Pancreas (tissue), 10 donors: ENCODE measurements around the gene MYCBPAP. TPM values are rescaled to one million over a fixed set of nuclear protein-coding genes. Genes with fewer than 3 reads are reported as not detected.

ENCODE experiments used
- ATAC-seq, 4 donors: fragments of 200-7000 bp; cut with Tn5 transposase; one replicate each; pipeline versions ENCODE4 v1.8.0 to v1.9.1; 2020; ENCODE audit warnings: mild to moderate bottlenecking in 4 of 4, moderate library complexity in 4 of 4
- DNase-seq, 6 donors: peaks; one replicate each; pipeline ENCODE4 v3.0.0-alpha.2; 2020
- FAIRE-seq: peaks from 2 replicates; lab custom pipeline; 2012; peaks lifted over from hg19 to GRCh38; lab: Jason Lieb, UNC
- H3K27ac ChIP-seq, 4 donors: fragments of 200-600 bp; sonication (generic); 1 replicate in 3 of 4; 2 replicates in 1 of 4; pipeline versions ENCODE4 v1.5.0 to v1.8.0; 2020
- H3K27me3 ChIP-seq, 4 donors: fragments of 200-600 bp; one replicate each; pipeline ENCODE4 v1.8.0; 2021
- H3K36me3 ChIP-seq, 3 donors: fragments of 200-600 bp; sonication (generic) in 1 of 3; one replicate each; pipeline versions ENCODE4 v1.5.0 to v1.8.0; 2020 to 2021
- H3K4me1 ChIP-seq, 3 donors: fragments of 200-600 bp; one replicate each; pipeline ENCODE4 v1.8.0; 2021
- H3K4me3 ChIP-seq, 4 donors: fragments of 200-600 bp; sonication (generic) in 2 of 4; one replicate each; pipeline versions ENCODE4 v1.5.0 to v1.8.0; 2020 to 2021
- H3K9me3 ChIP-seq, 4 donors: fragments of 200-600 bp; one replicate each; pipeline ENCODE4 v1.8.0; 2021
- WGBS, 2 donors: extraction: QIAGEN DNeasy Blood & Tissue Kit; methylation state at CpG; one replicate each; pipeline ENCODE4 v1.1.7; 2013; 5-methylcytosine and 5-hydroxymethylcytosine counted together
- intact Hi-C, 3 donors: fragments of 100-400 bp; cut with DNase I; formaldehyde crosslinking; loops; one replicate each; pipeline versions ENCODE4 v1.11.1 to v1.14.2; 2022
- polyA plus RNA-seq, 2 donors: library from polyadenylated mRNA; stranded (reverse); fragments of 200-250 nt; gene quantifications; one replicate each; pipeline ENCODE4 v1.2.3, GENCODE V29; 2013
- total RNA-seq, 6 donors: library from RNA; stranded (reverse); fragmentation: NEBNext Ultra II Directional in 4 of 6; extraction: Animal tissue kit (Norgen Biotek cat#: 25700) in 4 of 6; gene quantifications; one replicate each; pipeline versions ENCODE4 v1.2.1 to v1.2.4, GENCODE V29; 2021 to 2023
- TF ChIP-seq, protein P1 (sequence below), 4 donors: fragments of 200-600 bp; sonication (generic) in 3 of 4; IDR thresholded peaks; one replicate each; pipeline versions ENCODE4 v1.5.0 to v1.8.0; 2021; ENCODE audit warnings: antibody characterized with exemption in 4 of 4
- donor health status: healthy with polysubstance abuse.
- donor health status: DM: no; HTN: no; CAD: no; lungs with moderate emphysema.
- donor health status: DM: no; HTN: no; CAD: no.
- donor health status: control.
- donor health status: control.
- donor health status: Bipolar disorder and iron deficiency.
- donor health status: DM: yes; HTN: yes; CAD: no.
- donor health status: DM: no; HTN: no; CAD: no.
- donor health status: DM: no; HTN: no; CAD: no.
- donor health status: DM: yes; HTN: yes; CAD: no.

Gene MYCBPAP
- total and polyA plus RNA-seq, 8 donors, result 0.43 to 1.7 (median 1.0) TPM

DNA sequence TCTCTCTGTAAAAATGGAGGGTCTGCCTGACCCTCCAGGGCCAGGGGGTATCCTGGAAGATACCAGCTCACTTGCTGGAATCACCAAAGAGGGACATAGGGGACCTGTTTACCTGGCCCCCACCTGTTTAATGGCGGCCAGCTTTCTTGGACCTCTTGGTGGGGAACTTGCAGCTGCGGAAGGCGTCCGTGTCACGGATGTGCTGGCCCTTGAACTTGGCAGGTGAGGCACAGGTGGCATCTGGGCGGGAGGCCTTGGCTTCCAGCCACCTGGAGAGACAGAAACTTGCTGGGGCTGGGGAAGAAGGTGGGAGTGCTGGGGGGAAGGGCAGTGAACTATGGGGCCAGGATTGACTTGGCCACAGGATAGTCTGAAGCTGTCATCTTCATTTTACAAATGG lies 43.1 kb upstream of the MYCBPAP start:
- Histone ChIP-seq H3K36me3 (no peaks in the 10 kb centered on the region), H3K4me3 (no peak overlapping the region), H3K27ac (no peak overlapping the region), H3K27me3 (no peaks in the 10 kb centered on the region), H3K4me1 (no peaks in the 10 kb centered on the region), H3K9me3 (no peaks in the 10 kb centered on the region)
- WGBS, 2 donors, result 63 to 71% methylated on average over 6 of the region's 6 CpGs
- intact Hi-C loops, result no loop called here
- TF ChIP-seq, protein P1, sequence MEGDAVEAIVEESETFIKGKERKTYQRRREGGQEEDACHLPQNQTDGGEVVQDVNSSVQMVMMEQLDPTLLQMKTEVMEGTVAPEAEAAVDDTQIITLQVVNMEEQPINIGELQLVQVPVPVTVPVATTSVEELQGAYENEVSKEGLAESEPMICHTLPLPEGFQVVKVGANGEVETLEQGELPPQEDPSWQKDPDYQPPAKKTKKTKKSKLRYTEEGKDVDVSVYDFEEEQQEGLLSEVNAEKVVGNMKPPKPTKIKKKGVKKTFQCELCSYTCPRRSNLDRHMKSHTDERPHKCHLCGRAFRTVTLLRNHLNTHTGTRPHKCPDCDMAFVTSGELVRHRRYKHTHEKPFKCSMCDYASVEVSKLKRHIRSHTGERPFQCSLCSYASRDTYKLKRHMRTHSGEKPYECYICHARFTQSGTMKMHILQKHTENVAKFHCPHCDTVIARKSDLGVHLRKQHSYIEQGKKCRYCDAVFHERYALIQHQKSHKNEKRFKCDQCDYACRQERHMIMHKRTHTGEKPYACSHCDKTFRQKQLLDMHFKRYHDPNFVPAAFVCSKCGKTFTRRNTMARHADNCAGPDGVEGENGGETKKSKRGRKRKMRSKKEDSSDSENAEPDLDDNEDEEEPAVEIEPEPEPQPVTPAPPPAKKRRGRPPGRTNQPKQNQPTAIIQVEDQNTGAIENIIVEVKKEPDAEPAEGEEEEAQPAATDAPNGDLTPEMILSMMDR (IDR thresholded peaks at IDR 0.05), result no peak
- peak in 1 of 6 donors; percentile 33 for DNase-seq
- ATAC-seq, result no peak
- no peak for FAIRE-seq

DNA sequence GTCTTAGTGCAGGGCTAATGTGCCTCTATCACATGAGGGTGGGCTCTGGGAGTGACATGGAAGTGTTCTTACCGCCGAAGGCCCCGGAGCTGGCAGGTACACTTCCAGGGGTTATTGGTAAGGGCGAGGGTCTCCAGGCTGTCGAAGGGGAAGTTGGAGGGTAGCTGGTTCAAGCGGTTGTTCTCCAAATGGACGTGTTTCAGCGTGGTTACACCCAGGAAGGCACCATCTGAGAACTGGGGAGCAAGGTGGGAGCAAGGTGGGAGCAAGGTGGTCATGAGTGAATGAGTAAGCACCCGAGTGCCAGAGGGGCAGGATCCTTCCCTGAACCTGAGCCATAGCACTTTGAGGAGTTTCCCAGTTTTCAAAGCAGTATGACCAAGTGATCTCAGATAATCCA lies 42.6 kb upstream of the MYCBPAP start:
- peak in 1 of 6 donors; percentile 8 for DNase-seq
- Histone ChIP-seq H3K36me3 (no peaks in the 10 kb centered on the region), H3K4me1 (no peaks in the 10 kb centered on the region), H3K4me3 (no peak overlapping the region), H3K27me3 (no peaks in the 10 kb centered on the region), H3K9me3 (no peaks in the 10 kb centered on the region), H3K27ac (no peak overlapping the region)
- TF ChIP-seq, protein P1 (IDR thresholded peaks at IDR 0.05), result no peak
- intact Hi-C loops, result no loop called here
- no peak for ATAC-seq
- WGBS, 2 donors, result 94 to 97% methylated on average over 9 of the region's 9 CpGs
- no peak for FAIRE-seq

DNA sequence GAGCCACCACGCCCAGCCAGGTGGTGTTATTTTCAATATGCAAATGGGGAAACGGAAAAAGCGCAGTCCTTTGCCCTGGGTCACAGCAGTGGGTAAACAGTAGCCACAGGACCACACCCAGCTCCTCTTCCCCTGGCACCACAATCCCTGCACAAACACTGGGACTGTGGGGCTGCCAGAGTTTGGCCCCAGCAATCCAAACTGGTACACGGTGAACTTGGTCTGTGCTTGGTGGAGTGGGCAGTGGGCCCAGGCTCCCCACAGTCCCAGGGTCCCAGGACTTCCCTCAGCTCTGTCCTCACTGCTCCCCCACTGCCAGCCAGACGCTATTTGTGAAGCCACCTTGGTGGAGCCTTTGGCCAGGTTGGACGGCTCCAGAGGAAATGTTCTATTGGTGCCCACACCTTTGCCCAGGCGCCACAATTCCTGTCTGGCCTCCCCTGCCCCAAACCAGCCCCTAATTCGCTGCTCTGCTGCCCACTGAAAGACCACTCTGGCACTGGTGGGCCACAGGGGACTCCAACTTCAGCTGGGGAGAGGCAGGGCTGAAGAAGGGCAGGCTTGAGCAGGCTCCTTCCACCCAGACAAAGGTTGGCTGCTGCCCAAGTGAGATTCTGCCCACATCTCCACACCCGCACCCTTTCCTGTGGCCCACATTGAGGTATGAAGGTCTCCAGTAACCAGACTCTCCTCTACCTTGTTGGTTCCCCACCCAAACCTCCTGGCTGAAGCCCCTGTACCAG lies 41.7 kb upstream of the MYCBPAP start:
- Histone ChIP-seq H3K9me3 (no peaks in the 10 kb centered on the region), H3K27ac (no peak overlapping the region), H3K4me3 (no peak overlapping the region), H3K27me3 (no peaks in the 10 kb centered on the region), H3K4me1 (no peaks in the 10 kb centered on the region), H3K36me3 (no peaks in the 10 kb centered on the region)
- FAIRE-seq (no peak), ATAC-seq (peak in 1 of 4 donors; percentile 28), DNase-seq (peak in 1 of 6 donors; percentile 15)
- 83 to 84% methylated on average over 9 of the region's 9 CpGs for WGBS, 2 donors
- intact Hi-C loops, result no loop called here
- TF ChIP-seq, protein P1 (IDR thresholded peaks at IDR 0.05), result no peak

DNA sequence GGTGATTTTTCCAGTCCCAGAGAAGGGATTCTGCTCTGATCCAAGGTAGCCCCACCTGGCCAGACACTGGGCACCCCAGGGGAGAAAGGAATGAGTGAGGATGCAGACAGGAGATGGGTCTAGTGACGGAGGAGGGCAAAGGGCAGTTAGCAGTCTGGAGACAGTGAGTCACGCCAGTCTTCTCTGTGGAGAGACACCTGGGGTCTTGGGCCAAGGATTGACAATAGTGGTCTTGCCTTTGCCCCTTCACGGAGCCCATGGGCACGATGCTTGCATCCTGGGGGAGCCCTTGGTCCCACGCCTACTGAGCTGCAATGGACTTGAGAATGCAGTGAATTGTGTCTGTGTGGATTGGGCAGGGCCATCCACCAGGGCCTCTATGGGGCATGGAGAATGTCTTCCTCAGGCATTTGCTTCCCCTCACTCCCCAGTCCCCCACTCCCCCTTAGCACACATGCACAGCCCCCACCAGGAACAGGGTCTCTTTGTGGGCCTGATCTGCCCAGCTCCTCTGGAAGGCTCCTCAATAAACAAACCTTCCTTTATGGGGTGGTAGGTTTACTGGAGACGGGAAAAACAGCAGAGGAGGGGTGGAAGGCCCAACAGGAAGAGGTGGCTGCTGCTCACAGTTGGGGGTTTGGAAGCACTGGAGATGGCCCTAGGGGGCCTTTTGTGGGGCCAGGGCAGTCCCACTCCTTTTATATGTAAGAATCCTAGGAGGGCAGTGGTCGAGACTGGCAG lies 41.0 kb upstream of the MYCBPAP start:
- Histone ChIP-seq H3K27ac (no peak overlapping the region), H3K27me3 (no peaks in the 10 kb centered on the region), H3K4me3 (no peak overlapping the region), H3K4me1 (no peaks in the 10 kb centered on the region), H3K36me3 (no peaks in the 10 kb centered on the region), H3K9me3 (no peaks in the 10 kb centered on the region)
- WGBS, 2 donors, result 90 to 95% methylated on average over 7 of the region's 7 CpGs
- DNase-seq (peak in 2 of 6 donors; percentile 11 to 19), FAIRE-seq (no peak), ATAC-seq (no peak)
- intact Hi-C loops, result no loop called here
- TF ChIP-seq, protein P1 (IDR thresholded peaks at IDR 0.05), result no peak
